GM12891 (cell line): ENCODE results near the gene CENATAC.
A peak's percentile ranks its signal among the peaks of the same experiment; 100 is the strongest.
"Not testable (repeated sequence)": the region's sequence is repeated elsewhere in the genome, so short reads cannot be mapped to it uniquely, and the experiment has no call there.

Experiments used
- DNase-seq: peaks from one replicate; pipeline ENCODE4 v3.0.0; 2011; ENCODE audit warnings: low spot score; ENCODE audit not compliant: insufficient read length
- FAIRE-seq: peaks from 2 replicates; lab custom pipeline; 2011; peaks lifted over from hg19 to GRCh38; lab: Jason Lieb, UNC
- PAX5 ChIP-seq: IDR thresholded peaks from 2 replicates; pipeline ENCODE4 v1.6.1; 2011; ENCODE audit warnings: low read length, moderate library complexity, mild to moderate bottlenecking; ENCODE audit not compliant: insufficient read depth, severe bottlenecking
- POLR2A ChIP-seq: IDR thresholded peaks from 2 replicates; pipeline ENCODE4 v1.6.1; 2011; ENCODE audit warnings: low read depth, low read length, control low read depth
- POLR2AphosphoS5 ChIP-seq: IDR thresholded peaks from 2 replicates; pipeline ENCODE4 v1.6.1; 2011; ENCODE audit warnings: low read depth, low read length, control low read depth
- POU2F2 ChIP-seq: IDR thresholded peaks from 2 replicates; pipeline ENCODE4 v1.6.1; 2011; ENCODE audit warnings: low read depth, mild to moderate bottlenecking, control low read depth, low read length, moderate library complexity
- SPI1 ChIP-seq: IDR thresholded peaks from 2 replicates; pipeline ENCODE4 v1.6.1; 2011; ENCODE audit warnings: low read depth, low read length, control low read depth
- TAF1 ChIP-seq: IDR thresholded peaks from 2 replicates; pipeline ENCODE4 v1.6.1; 2011; ENCODE audit warnings: low read depth, low read length, control low read depth

The CENATAC gene

GRCh38 chr11:119049081-119049480 lies 51.1 kb downstream of the CENATAC start:
- FAIRE-seq, result no peak
- TF ChIP-seq POLR2AphosphoS5 (peak; percentile 56; the same call in 1 of the 2 replicates), POLR2A (no peak), PAX5 (no peak), SPI1 (no peak)
- no peak for DNase-seq

DNA sequence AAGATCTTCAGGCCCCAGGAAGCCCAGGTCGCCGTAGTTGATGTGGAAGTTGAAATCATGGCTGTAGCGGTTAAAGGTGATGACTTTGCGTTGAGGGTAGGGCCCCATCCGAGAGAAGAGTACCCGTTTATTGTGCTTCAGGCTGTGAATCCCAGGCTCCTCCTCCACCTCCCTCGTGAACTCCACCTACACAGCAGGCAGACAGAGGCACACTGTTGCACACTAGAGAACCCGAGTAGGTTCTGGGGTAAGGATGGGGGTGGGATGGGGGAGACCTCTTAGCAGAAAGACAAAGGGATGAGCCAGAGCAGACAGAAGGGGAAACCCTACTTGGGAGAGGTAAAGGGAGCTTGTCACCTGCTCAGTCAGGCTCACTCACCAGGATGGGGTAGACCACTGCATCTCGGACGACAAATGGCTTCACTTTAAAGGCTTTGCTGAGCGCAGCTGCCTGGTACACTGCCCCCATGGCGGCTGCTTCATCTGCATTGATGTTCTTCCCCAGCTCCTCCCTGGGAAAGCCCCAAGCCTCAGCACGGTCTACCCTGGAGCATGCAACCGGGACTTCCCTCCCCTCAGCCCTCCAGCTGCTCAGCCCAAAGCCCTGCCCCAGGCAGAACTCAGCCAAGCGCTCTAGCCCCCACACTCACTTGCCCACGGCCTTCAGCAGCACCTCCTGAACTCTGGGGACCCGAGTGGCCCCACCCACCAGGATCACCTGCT lies 53.7 kb downstream of the CENATAC start:
- FAIRE-seq, result peak; percentile 82
- peak; percentile 40 for DNase-seq
- TF ChIP-seq POLR2A (peak; percentile 61; the same call in 1 of the 2 replicates), POLR2AphosphoS5 (peak; percentile 61; the same call in 1 of the 2 replicates), POU2F2 (no peak), SPI1 (peak; percentile 61)

- no peak for FAIRE-seq
- TF ChIP-seq POLR2AphosphoS5 (no peak), PAX5 (no peak), TAF1 (no peak), POU2F2 (no peak), POLR2A (no peak; the same call in 1 of the 2 replicates), SPI1 (no peak)
These were observed 54.4 kb downstream of the CENATAC start for GRCh38 chr11:119052163-119052814.

GRCh38 chr11:119054418-119054817 lies 56.5 kb downstream of the CENATAC start:
- DNase-seq (no peak), FAIRE-seq (no peak)
- TF ChIP-seq PAX5, result no peak
- TF ChIP-seq POU2F2, result no peak
- no peak for TF ChIP-seq SPI1
- TF ChIP-seq TAF1, result no peak
- TF ChIP-seq POLR2A, result no peak
- TF ChIP-seq POLR2AphosphoS5, result no peak

More at GRCh38 chr11:119052163-119052814, 54.4 kb downstream of the CENATAC start:
- no peak for DNase-seq

DNA sequence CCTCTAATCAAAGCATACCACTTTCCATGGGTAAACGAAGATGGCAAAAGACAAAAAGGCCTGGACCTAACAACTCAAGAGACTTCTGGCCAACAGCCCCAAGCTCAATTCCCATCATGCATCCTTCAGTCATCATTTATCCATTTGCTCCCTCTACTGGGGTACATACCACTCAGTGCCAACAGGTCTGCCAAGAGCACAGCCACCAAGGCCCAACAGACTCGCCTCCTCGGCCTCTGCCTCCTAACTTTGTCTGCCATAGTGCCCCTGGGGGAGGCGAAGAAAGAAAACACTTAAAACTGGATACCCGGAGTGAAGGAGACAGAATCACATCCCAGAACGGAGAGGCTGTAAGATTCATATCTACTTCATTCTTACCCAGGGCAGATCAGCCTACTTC lies 58.0 kb downstream of the CENATAC start:
- TF ChIP-seq POLR2A (no peak; the same call in 1 of the 2 replicates), PAX5 (no peak), POU2F2 (no peak), POLR2AphosphoS5 (no peak)
- DNase-seq, result no peak
- FAIRE-seq, result peak; percentile 62

DNA sequence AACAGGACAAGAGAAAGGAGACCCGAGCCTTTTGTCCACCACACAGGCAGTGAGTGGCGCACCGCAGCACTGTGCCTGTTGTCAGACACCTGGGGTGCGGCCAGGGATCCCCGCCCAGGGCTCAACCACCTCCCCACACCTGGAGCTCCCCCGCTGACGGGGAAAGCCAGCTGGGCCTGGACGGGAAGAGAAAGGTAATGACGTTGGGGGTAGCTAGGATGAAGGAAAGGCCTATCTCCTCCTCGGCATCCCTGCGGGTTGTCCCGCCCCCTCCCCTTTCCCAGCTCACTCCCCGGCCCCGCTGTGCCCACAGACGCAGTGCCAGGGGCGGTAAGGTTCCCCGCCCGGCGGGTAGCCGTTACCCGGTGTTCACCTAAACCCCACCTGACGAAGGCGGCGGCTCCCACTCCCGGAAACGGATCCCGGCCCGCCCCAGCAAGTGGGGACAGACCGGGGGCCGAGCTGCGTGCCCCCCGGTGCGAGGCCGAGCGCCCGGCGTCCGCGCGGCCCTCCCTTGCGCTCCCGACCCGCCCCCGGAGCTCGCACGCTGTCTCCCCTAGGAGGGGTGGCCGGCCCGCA lies 58.6 kb downstream of the CENATAC start:
- FAIRE-seq, result no peak
- TF ChIP-seq PAX5 (no peak), TAF1 (no peak), POLR2AphosphoS5 (no peak), SPI1 (no peak), POLR2A (no peak; the same call in 1 of the 2 replicates), POU2F2 (no peak)
- DNase-seq, result peak; percentile 43

DNA sequence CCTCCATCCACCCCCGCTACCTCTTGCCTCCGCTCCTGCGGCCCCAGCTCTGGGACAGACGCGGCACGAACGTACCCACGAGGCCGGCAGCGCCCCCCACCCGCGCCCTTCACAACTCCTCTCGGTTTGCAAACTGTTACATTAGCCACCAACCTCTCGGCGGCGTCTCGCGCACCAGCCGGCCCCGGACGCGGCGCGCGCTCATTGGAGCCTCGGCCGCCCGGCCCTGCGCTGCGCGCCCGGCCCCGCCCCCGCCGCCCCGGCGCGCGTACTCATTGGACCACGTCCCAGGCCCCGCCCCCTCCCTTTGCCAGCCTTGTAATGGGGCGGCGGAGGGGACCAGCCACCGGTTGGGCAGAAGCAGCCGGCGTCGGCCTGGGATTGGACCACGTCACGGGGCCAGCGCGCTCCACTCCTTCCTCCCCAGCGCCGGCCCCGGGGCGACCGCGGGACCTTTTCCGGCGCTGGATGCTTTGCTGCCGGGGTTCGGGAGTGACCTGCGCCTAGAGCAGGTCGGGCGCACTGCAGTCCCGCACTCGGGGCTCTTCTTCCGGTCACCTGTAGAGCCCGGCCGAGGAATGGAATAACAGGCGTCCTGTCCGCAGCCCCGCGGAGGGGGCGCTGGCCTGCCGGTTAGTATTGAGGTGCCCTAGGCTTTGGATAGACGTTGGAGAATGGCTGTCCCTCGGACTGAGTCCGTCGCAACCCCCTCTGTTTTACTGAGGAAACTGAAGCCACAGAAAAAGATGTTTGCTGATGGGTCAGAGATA lies 59.2 kb downstream of the CENATAC start, which contains the start of gene HYOU1:
Gene HYOU1, minus strand, starts transcription at position 206 of the 770 bp plus-strand sequence. CDS start 1,045 bp downstream, outside the sequence.
- peak; percentile 99 for FAIRE-seq
- peak; percentile 65 for TF ChIP-seq POLR2A
- TF ChIP-seq SPI1, result no peak
- TF ChIP-seq TAF1, result peak; percentile 83
- no peak for TF ChIP-seq PAX5
- TF ChIP-seq POLR2AphosphoS5, result peak; percentile 58
- peak; percentile 79 for TF ChIP-seq POU2F2
- peak; percentile 99 for DNase-seq

DNA sequence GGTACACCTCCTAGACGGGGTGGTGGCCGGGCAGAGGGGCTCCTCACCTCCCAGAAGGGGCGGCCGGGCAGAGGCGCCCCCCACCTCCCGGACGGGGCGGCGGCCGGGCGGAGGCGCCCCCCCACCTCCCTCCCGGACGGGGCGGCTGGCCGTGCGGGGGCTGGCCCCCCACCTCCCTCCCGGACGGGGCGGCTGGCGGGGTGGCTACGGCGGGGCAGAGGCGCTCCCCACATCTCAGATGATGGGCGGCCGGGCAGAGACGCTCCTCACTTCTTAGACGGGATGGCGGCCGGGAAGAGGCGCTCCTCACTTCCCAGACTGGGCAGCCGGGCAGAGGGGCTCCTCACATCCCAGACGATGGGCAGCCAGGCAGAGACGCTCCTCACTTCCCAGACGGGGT lies 61.2 kb downstream of the CENATAC start:
- not testable (repeated sequence) for DNase-seq, FAIRE-seq

DNA sequence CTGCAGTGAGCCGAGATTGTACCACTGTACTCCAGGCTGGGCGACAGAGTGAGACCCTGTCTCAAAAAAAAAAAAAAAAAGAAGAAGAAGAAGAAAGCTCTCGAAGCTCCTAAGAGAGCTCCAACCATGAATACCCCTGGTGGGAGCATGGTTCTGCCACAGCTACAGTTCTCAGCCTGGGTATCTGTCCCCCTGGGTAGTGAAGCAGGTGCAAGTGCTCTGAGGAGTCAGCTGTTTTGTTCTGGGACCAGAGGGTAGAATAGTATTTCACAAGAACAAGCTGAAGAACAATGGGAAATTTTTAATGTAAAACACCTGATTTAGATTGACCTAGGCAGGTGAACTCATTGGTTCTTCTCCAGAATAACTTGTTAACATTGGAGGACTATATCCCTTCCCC lies 63.3 kb downstream of the CENATAC start:
- TF ChIP-seq PAX5 (no peak), TAF1 (no peak), POLR2AphosphoS5 (no peak), POLR2A (no peak), SPI1 (no peak), POU2F2 (no peak)
- FAIRE-seq (no peak), DNase-seq (no peak)
